Endometrial microvascular endothelial cells (primary cell): ENCODE data around the gene RSPRY1. TPM values are rescaled to one million over a fixed set of nuclear protein-coding genes. Genes with fewer than 3 reads are reported as not detected.

Experiments used
- in situ Hi-C: cut with HindIII; loops from 2 replicates; pipeline ENCODE4 v1.10.0; 2017; ENCODE audit warnings: low sequenced_read_pairs, low pct_unique_long_range_greater_than_20kb; ENCODE audit errors: inconsistent ontology term
- total RNA-seq: library from RNA; depleted of rRNA; stranded (reverse); fragments of >200 nt; gene quantifications from one replicate; pipeline ENCODE4 v1.2.3, GENCODE V29; 2015; ENCODE audit errors: inconsistent ontology term

Gene RSPRY1
- total RNA-seq, 1 donor from 2014 or later = 37.4 TPM

- in situ Hi-C loops = no loop called here
Measured at GRCh38 chr16:57279780-57280638, 93.9 kb downstream of the RSPRY1 start.

GRCh38 chr16:57281791-57282190 lies 95.7 kb downstream of the RSPRY1 start:
- in situ Hi-C loops = no loop called here

DNA sequence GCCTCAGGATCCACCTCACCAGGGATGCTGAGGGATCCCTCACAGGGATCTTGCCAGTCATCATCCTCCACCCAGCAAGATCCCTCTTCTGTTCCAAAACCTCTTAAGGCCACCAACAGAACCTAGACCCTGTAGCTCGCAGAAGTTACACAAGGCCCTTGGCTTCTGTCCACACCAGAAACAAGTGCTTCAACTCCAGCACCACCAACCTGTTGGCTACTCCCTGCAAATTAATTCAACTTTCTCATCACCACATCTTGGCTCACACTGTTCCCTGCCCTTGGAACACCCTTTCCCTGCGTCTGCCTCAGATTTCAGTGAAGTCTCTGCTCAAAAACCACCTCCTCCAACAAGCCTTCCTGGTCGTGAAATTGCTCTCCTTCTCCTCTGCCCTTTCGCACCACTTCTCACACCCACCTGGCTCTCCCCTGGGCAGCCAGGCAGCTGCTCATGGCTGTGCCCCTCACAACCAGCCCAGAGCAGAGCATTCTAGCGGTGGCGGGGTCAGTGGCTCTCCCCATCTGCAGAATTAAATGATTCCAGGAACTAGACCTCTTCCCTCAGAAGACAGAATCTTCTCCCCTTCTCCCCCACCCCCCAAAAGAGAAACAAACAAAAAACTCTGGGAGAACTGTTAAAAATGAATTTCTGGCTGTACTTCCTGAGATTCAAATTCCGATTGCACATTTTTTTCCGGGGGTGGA lies 96.5 kb downstream of the RSPRY1 start:
- in situ Hi-C loops = no loop called here

- in situ Hi-C loops = no loop called here
Measured at GRCh38 chr16:57283214-57283958, 97.3 kb downstream of the RSPRY1 start.

- in situ Hi-C loops = no loop called here
Measured at GRCh38 chr16:57283959-57284208, 97.8 kb downstream of the RSPRY1 start.

DNA sequence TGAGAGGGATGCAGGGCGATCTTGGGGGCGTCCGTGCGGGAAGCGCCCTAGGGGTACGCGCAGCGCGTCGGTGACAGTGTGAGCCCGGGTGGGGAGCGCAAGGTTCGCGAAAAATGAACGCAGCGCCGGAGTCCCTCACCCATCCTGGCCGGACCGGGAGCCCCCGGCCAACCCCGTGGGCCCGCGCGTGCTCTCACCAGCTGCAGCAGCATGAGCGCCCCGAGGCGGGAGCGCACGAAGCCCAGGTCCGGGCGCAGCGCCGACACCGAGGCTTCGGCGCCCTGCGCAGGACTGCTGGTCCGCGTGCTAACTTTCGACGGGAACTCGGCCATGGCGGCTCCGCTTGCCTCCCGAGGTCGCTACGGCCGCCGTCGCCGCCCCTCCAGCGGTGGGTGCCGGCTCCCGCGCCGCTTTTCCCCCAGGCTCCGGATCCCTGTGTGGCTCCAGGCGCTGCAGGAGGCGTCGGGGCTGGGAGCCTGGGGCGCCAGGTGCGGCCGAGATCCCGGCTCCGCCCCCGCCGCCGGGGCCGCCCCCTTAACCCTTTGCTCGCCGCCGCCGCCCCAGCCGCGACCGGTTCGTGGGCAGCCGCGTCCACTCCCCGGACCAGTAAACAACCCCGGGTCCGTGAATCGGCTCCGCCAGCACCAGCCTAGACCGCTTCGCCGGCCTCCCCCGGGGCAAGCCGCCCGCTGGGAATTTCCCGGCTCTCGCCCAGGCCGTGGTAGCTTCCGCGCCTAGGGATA lies 98.3 kb downstream of the RSPRY1 start, which contains the start of gene PLLP:
TSS of gene PLLP (minus strand) at position 464 of the 743 bp plus-strand sequence. CDS start at position 332, 132 bp downstream.
- in situ Hi-C loops = no loop called here

- in situ Hi-C loops = no loop called here
Measured at GRCh38 chr16:57284952-57285363, 98.8 kb downstream of the RSPRY1 start.

GRCh38 chr16:57285379-57285778 lies 99.2 kb downstream of the RSPRY1 start:
- in situ Hi-C loops = no loop called here

- in situ Hi-C loops = loop anchor here (10.0 kb wide), 1 partner anchor 125 kb away; no protein-coding TSS in a partner anchor
Measured at GRCh38 chr16:57289391-57290257, 103.5 kb downstream of the RSPRY1 start.

Other genes starting within 250 kb of the RSPRY1 start
- gene CETP, start 224.4 kb upstream of the RSPRY1 start, total RNA-seq = 14.7 TPM
- 35.0 TPM for gene NLRC5, start 196.8 kb upstream of the RSPRY1 start, total RNA-seq
- gene CPNE2, start 93.7 kb upstream of the RSPRY1 start, total RNA-seq = 87.9 TPM
- 34.1 TPM for gene PSME3IP1, start 290 bp upstream of the RSPRY1 start, total RNA-seq
- 132 TPM for gene ARL2BP, start 58.9 kb downstream of the RSPRY1 start, total RNA-seq
- 0.56 TPM for gene PLLP, start 98.3 kb downstream of the RSPRY1 start, total RNA-seq
- gene CCL22, start 172.5 kb downstream of the RSPRY1 start, total RNA-seq = not detected
- gene CX3CL1, start 186.2 kb downstream of the RSPRY1 start, total RNA-seq = 1.0 TPM
- gene CCL17, start 218.4 kb downstream of the RSPRY1 start, total RNA-seq = not detected